Measurements from ENCODE around the gene RPEL1.
"Not testable (repeated sequence)": the region's sequence is repeated elsewhere in the genome, so short reads cannot be mapped to it uniquely, and the experiment has no call there.

Gene RPEL1

DNA sequence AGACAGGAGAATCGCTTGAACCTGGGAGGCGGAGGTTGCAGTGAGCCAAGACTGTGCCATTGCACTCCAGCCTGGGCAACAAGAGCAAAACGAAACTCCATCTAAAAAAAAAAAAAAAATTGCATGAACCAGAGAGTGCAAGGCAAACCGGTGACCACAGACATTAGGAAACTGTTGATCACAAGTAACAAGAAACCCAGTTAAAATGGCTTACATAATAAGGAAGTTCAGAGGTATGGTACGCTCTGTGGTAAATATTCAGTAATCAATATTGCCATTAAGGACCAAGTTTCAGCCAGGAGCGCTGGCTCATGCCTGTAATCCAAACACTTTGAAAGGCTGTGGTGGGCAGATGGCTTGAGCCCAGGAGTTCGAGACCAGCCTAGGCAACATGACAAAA lies 43.4 kb upstream of the RPEL1 start:
- Histone ChIP-seq H3K9ac (ENCODE audit: low read length) (no peak overlapping the region), H2AK5ac (ENCODE audit: low read length) (no peak overlapping the region), H3K4me2 (ENCODE audit: low read length) (no peak overlapping the region), H3K4me3 (ENCODE audit: low read length) (no peak overlapping the region), H3K23ac (ENCODE audit: low read length) (no peak overlapping the region), H4K5ac (ENCODE audit: low read length) (no peak overlapping the region), H2BK5ac (ENCODE audit: low read length) (no peak overlapping the region), H3K56ac (ENCODE audit: low read length) (peak overlapping the region; percentile 51), H3K27me3 (ENCODE audit: insufficient read depth, low read length, poor library complexity) (no peaks in the 10 kb centered on the region), H4K8ac (ENCODE audit: low read depth, low read length) (no peak overlapping the region), H2BK15ac (replicated peaks; ENCODE audit: low read depth) (no peak overlapping the region), H3K79me2 (ENCODE audit: control insufficient read depth, insufficient read depth, low read length) (no peaks in the 10 kb centered on the region), H3K79me1 (ENCODE audit: low read length) (no peaks in the 10 kb centered on the region), H3K4ac (ENCODE audit: low read depth, low read length) (no peak overlapping the region), H3K27ac (ENCODE audit: low read depth, low read length) (no peak overlapping the region), H3K4me1 (ENCODE audit: control insufficient read depth, low read depth, low read length) (peaks cover 6% of the 10 kb centered on the region), H2BK120ac (ENCODE audit: low read depth, low read length) (no peak overlapping the region), H3K18ac (ENCODE audit: low read length) (no peak overlapping the region), H3K36me3 (ENCODE audit: control insufficient read depth, insufficient read depth, low read length) (no peaks in the 10 kb centered on the region)
- WGBS (ENCODE audit: extremely low coverage, insufficient coverage, low lambda C conversion rate), result no CpG with 5 or more reads among the region's 7 CpGs
- DNase-seq, result no peak

DNA sequence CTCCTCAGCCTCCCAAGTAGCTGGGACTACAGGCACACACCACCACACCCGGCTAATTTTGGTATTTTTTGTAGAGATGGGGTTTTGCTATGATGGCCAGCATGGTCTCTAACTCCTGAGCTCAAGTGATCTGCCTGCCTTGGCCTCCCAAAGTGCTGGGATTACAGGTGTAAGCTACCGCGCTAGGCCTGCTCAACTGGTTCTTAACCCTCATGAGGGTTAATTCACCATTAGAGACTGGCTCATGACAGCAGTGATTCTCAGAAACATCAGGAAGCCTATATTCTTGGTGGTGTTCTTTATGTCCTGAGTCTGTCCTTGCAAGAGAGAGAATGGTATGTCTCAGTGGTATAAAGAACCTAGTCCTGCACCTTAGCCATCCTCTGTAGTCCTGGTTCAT lies 42.2 kb upstream of the RPEL1 start:
- Histone ChIP-seq H3K4me1 (ENCODE audit: control insufficient read depth, low read depth, low read length) (peaks cover 9% of the 10 kb centered on the region), H3K4me3 (ENCODE audit: low read length) (no peak overlapping the region), H2AK5ac (ENCODE audit: low read length) (peak overlapping the region; percentile 84), H3K27me3 (ENCODE audit: insufficient read depth, low read length, poor library complexity) (no peaks in the 10 kb centered on the region), H3K9ac (ENCODE audit: low read length) (no peak overlapping the region), H3K4ac (ENCODE audit: low read depth, low read length) (peak overlapping the region; percentile 75), H3K23ac (ENCODE audit: low read length) (no peak overlapping the region), H2BK15ac (replicated peaks; ENCODE audit: low read depth) (no peak overlapping the region), H3K4me2 (ENCODE audit: low read length) (no peak overlapping the region), H3K56ac (ENCODE audit: low read length) (peak overlapping the region; percentile 37), H3K27ac (ENCODE audit: low read depth, low read length) (no peak overlapping the region), H3K18ac (ENCODE audit: low read length) (peak overlapping the region; percentile 62), H4K8ac (ENCODE audit: low read depth, low read length) (no peak overlapping the region), H2BK5ac (ENCODE audit: low read length) (no peak overlapping the region), H3K79me1 (ENCODE audit: low read length) (no peaks in the 10 kb centered on the region), H3K36me3 (ENCODE audit: control insufficient read depth, insufficient read depth, low read length) (no peaks in the 10 kb centered on the region), H3K79me2 (ENCODE audit: control insufficient read depth, insufficient read depth, low read length) (no peaks in the 10 kb centered on the region), H2BK120ac (ENCODE audit: low read depth, low read length) (peak overlapping the region; percentile 1), H4K5ac (ENCODE audit: low read length) (no peak overlapping the region)
- DNase-seq, result no peak
- WGBS (ENCODE audit: extremely low coverage, insufficient coverage, low lambda C conversion rate), result no CpG with 5 or more reads among the region's 3 CpGs

- Histone ChIP-seq H3K79me2 (ENCODE audit: control insufficient read depth, insufficient read depth, low read length) (no peaks in the 10 kb centered on the region), H2BK5ac (ENCODE audit: low read length) (peak overlapping the region; percentile 80), H2AK5ac (ENCODE audit: low read length) (no peak overlapping the region), H3K18ac (ENCODE audit: low read length) (peak overlapping the region; percentile 92), H3K27ac (ENCODE audit: low read depth, low read length) (peak overlapping the region; percentile 74), H3K56ac (ENCODE audit: low read length) (peak overlapping the region; percentile 61), H4K8ac (ENCODE audit: low read depth, low read length) (no peak overlapping the region), H3K4me1 (ENCODE audit: control insufficient read depth, low read depth, low read length) (peaks cover 9% of the 10 kb centered on the region), H2BK120ac (ENCODE audit: low read depth, low read length) (peak overlapping the region; percentile 89), H2BK15ac (replicated peaks; ENCODE audit: low read depth) (peak overlapping the region; percentile 96), H3K4ac (ENCODE audit: low read depth, low read length) (peak overlapping the region; percentile 85), H3K4me3 (ENCODE audit: low read length) (no peak overlapping the region), H3K27me3 (ENCODE audit: insufficient read depth, low read length, poor library complexity) (no peaks in the 10 kb centered on the region), H3K36me3 (ENCODE audit: control insufficient read depth, insufficient read depth, low read length) (no peaks in the 10 kb centered on the region), H3K9ac (ENCODE audit: low read length) (peak overlapping the region; percentile 22), H3K23ac (ENCODE audit: low read length) (no peak overlapping the region), H3K79me1 (ENCODE audit: low read length) (no peaks in the 10 kb centered on the region), H3K4me2 (ENCODE audit: low read length) (no peak overlapping the region), H4K5ac (ENCODE audit: low read length) (no peak overlapping the region)
- peak; percentile 99 for DNase-seq
- WGBS (ENCODE audit: extremely low coverage, insufficient coverage, low lambda C conversion rate), result no CpG with 5 or more reads among the region's 8 CpGs
These were observed 41.1 kb upstream of the RPEL1 start for GRCh38 chr10:103204353-103205255.

DNA sequence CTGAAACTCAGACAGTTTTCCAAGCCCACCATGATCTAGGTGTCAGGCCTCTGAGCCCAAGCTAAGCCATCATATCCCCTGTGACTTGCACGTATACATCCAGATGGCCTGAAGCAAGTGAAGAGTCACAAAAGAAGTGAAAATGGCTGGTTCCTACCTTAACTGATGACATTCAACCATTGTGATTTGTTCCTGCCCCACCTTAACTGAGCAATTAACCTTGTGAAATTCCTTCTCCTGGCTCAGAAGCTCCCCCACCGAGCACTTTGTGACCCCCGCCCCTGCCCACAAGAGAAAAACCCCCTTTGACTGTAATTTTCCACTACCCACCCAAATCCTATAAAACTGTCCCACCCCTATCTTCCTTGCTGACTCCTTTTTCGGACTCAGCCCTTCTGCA lies 40.3 kb upstream of the RPEL1 start:
- peak; percentile 70 for DNase-seq
- peak overlapping the region; percentile 74 for H3K27ac ChIP-seq (ENCODE audit: low read depth, low read length)
- peak overlapping the region; percentile 22 for H3K9ac ChIP-seq (ENCODE audit: low read length)
- H3K79me2 ChIP-seq (ENCODE audit: control insufficient read depth, insufficient read depth, low read length); H3K4me1 ChIP-seq (ENCODE audit: control insufficient read depth, low read depth, low read length); H3K79me1 ChIP-seq (ENCODE audit: low read length); H3K23ac ChIP-seq (ENCODE audit: low read length); H3K36me3 ChIP-seq (ENCODE audit: control insufficient read depth, insufficient read depth, low read length); H4K5ac ChIP-seq (ENCODE audit: low read length); H3K4me3 ChIP-seq (ENCODE audit: low read length); H4K8ac ChIP-seq (ENCODE audit: low read depth, low read length); H3K27me3 ChIP-seq (ENCODE audit: insufficient read depth, low read length, poor library complexity): not testable (repeated sequence)
- H3K4me2 ChIP-seq (ENCODE audit: low read length), result peak overlapping the region; percentile 1
- peak overlapping the region; percentile 96 for H2BK15ac ChIP-seq (replicated peaks; ENCODE audit: low read depth)
- peak overlapping the region; percentile 92 for H3K18ac ChIP-seq (ENCODE audit: low read length)
- H2AK5ac ChIP-seq (ENCODE audit: low read length), result peak overlapping the region; percentile 99
- peak overlapping the region; percentile 96 for H3K56ac ChIP-seq (ENCODE audit: low read length)
- peak overlapping the region; percentile 93 for H2BK120ac ChIP-seq (ENCODE audit: low read depth, low read length)
- H2BK5ac ChIP-seq (ENCODE audit: low read length), result peak overlapping the region; percentile 86
- whole genome bisulfite sequencing (ENCODE audit: extremely low coverage, insufficient coverage, low lambda C conversion rate), result no CpG with 5 or more reads among the region's 4 CpGs
- H3K4ac ChIP-seq (ENCODE audit: low read depth, low read length), result peak overlapping the region; percentile 85

DNA sequence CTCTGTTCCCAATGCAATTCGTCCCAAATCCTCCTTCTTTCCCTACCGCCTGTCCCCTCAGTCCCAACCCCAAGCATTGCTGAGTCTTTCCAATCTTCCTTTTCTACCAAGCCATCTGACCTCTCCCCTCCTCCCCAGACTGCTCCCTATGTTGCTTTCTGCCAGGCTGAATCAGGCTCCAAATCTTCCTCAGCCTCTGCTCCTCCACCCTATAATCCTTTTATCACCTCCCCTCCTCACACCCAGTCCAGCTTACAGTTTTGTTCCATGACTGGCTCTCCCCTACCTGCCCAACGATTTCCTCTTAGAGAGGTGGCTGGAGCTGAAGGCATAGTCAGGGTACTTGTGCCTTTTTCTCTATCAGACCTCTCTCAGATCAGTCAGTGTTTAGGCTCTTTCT lies 39.0 kb upstream of the RPEL1 start:
- H3K4ac ChIP-seq (ENCODE audit: low read depth, low read length); H2AK5ac ChIP-seq (ENCODE audit: low read length); H3K79me2 ChIP-seq (ENCODE audit: control insufficient read depth, insufficient read depth, low read length); H2BK120ac ChIP-seq (ENCODE audit: low read depth, low read length); H4K8ac ChIP-seq (ENCODE audit: low read depth, low read length); H2BK15ac ChIP-seq (replicated peaks; ENCODE audit: low read depth); H3K23ac ChIP-seq (ENCODE audit: low read length); H4K5ac ChIP-seq (ENCODE audit: low read length); H3K36me3 ChIP-seq (ENCODE audit: control insufficient read depth, insufficient read depth, low read length); H3K4me1 ChIP-seq (ENCODE audit: control insufficient read depth, low read depth, low read length); H3K79me1 ChIP-seq (ENCODE audit: low read length); H3K27me3 ChIP-seq (ENCODE audit: insufficient read depth, low read length, poor library complexity): not testable (repeated sequence)
- peak overlapping the region; percentile 29 for H3K27ac ChIP-seq (ENCODE audit: low read depth, low read length)
- H3K56ac ChIP-seq (ENCODE audit: low read length), result peak overlapping the region; percentile 96
- peak overlapping the region; percentile 48 for H3K9ac ChIP-seq (ENCODE audit: low read length)
- H2BK5ac ChIP-seq (ENCODE audit: low read length), result peak overlapping the region; percentile 61
- peak overlapping the region; percentile 12 for H3K4me3 ChIP-seq (ENCODE audit: low read length)
- peak; percentile 86 for DNase-seq
- peak overlapping the region; percentile 5 for H3K18ac ChIP-seq (ENCODE audit: low read length)
- WGBS (ENCODE audit: extremely low coverage, insufficient coverage, low lambda C conversion rate), result no CpG with 5 or more reads among the region's 3 CpGs
- peak overlapping the region; percentile 29 for H3K4me2 ChIP-seq (ENCODE audit: low read length)
